HepG2 (cell line): ENCODE measurements around the gene AFG1L. TPM values are rescaled to one million over a fixed set of nuclear protein-coding genes. Genes with fewer than 3 reads are reported as not detected.

Experiments used
- AKNA ChIP-seq: sonication (generic); formaldehyde crosslinking; IDR thresholded peaks from 2 replicates; pipeline ENCODE4 v1.4.0; 2020; ENCODE audit warnings: missing genetic modification reagents, borderline replicate concordance
- EEA1 ChIP-seq: sonication (generic); formaldehyde crosslinking; IDR thresholded peaks from 2 replicates; pipeline ENCODE4 v1.5.1; 2020; ENCODE audit warnings: mild to moderate bottlenecking, missing genetic modification reagents, borderline replicate concordance
- EHMT2 ChIP-seq: fragments of 200-600 bp; sonication (generic); IDR thresholded peaks from 2 replicates; pipeline ENCODE4 v1.7.0; 2017; ENCODE audit warnings: antibody characterized with exemption, low read depth, low read length, borderline replicate concordance
- FOSL1 ChIP-seq: sonication (generic); formaldehyde crosslinking; IDR thresholded peaks from 2 replicates; pipeline ENCODE4 v1.9.0; 2021; ENCODE audit warnings: missing genetic modification reagents, borderline replicate concordance
- GATAD2A ChIP-seq: IDR thresholded peaks from 2 replicates; pipeline ENCODE4 v1.6.1; 2016
- HMG20A ChIP-seq: IDR thresholded peaks from 2 replicates; pipeline ENCODE4 v1.6.1; 2016; ENCODE audit warnings: borderline replicate concordance
- MBNL3 ChIP-seq: fragments of 250-450 bp; sonication (Bioruptor Pico); conservative IDR thresholded peaks from 2 replicates; pipeline ENCODE4 v1.8.0; 2022; ENCODE audit warnings: mild to moderate bottlenecking, inconsistent platforms
- PAX8 ChIP-seq: sonication (generic); formaldehyde crosslinking; IDR thresholded peaks from 2 replicates; pipeline ENCODE4 v1.8.0; 2022; ENCODE audit warnings: mild to moderate bottlenecking, missing genetic modification reagents, borderline replicate concordance
- PHF8 ChIP-seq: sonication (generic); formaldehyde crosslinking; IDR thresholded peaks from 2 replicates; pipeline ENCODE4 v1.5.0; 2020; ENCODE audit warnings: missing genetic modification reagents
- SNAPC4 ChIP-seq: sonication (generic); formaldehyde crosslinking; IDR thresholded peaks from 2 replicates; pipeline ENCODE4 v1.4.0; 2020; ENCODE audit warnings: mild to moderate bottlenecking, missing genetic modification reagents
- SSRP1 ChIP-seq: IDR thresholded peaks from 2 replicates; pipeline ENCODE4 v1.6.1; 2016; ENCODE audit warnings: control low read depth
- ZBTB14 ChIP-seq: sonication (generic); formaldehyde crosslinking; IDR thresholded peaks from 2 replicates; pipeline ENCODE4 v1.4.0; 2020; ENCODE audit warnings: missing genetic modification reagents
- ZNF280D ChIP-seq: sonication (generic); formaldehyde crosslinking; IDR thresholded peaks from 2 replicates; pipeline ENCODE4 v1.5.1; 2020; ENCODE audit warnings: mild to moderate bottlenecking, missing genetic modification reagents
- ZNF367 ChIP-seq: sonication (generic); formaldehyde crosslinking; IDR thresholded peaks from 2 replicates; pipeline ENCODE4 v1.4.0; 2020; ENCODE audit warnings: missing genetic modification reagents, borderline replicate concordance
- ZNF562 ChIP-seq: sonication (generic); formaldehyde crosslinking; IDR thresholded peaks from 2 replicates; pipeline ENCODE4 v1.8.0; 2022; ENCODE audit warnings: missing genetic modification reagents, borderline replicate concordance
- ZNF598 ChIP-seq: sonication (generic); formaldehyde crosslinking; IDR thresholded peaks from 2 replicates; pipeline ENCODE4 v1.5.1; 2020; ENCODE audit warnings: mild to moderate bottlenecking, missing genetic modification reagents, borderline replicate concordance
- polyA plus RNA-seq, 8 experiments: library from polyadenylated mRNA; depleted of rRNA in 3 of 8; stranded (reverse) in 7 of 8; unstranded in 1 of 8; fragments of >200 nt; fragmentation: Illumina TruSeq in 4 of 8; extraction: Trizol in 4 of 8; gene quantifications; 2 replicates each; pipeline versions ENCODE4 v1.2.1 to v1.2.3, GENCODE V29; 2011 to 2016; ENCODE audit warnings: low read depth in 4 of 8, missing spikeins in 1 of 8, mixed read lengths in 1 of 8; ENCODE audit not compliant: insufficient read depth in 1 of 8
- total RNA-seq, 5 experiments: library from RNA; depleted of rRNA; stranded (reverse); fragments of >200 nt; fragmentation: Illumina TruSeq; extraction: Trizol; gene quantifications; 2 replicates each; pipeline ENCODE4 v1.2.3, GENCODE V29; 2016; ENCODE audit warnings: low read depth in 1 of 5

The AFG1L gene
- total and polyA plus RNA-seq, 2 of the 13 experiments (the other 11 are each of a cell fraction or from before 2014, with no cell fraction given), result 3.1 to 14.0 TPM

GRCh38 chr6:108562503-108562993, 267.7 kb downstream of the AFG1L start (continued):
- 0 out of 2 replicates have a peak, but pooled peaks have one; percentile 18 for TF ChIP-seq HMG20A (CRISPR knock-in tag)
- TF ChIP-seq ZNF367, result no peak
- no peak for TF ChIP-seq AKNA (CRISPR knock-in tag)
- no peak for TF ChIP-seq PAX8 (CRISPR knock-in tag)
- TF ChIP-seq PHF8 (CRISPR knock-in tag), result peak; percentile 50; the same call in 1 of the 2 replicates
- 0 out of 2 replicates have a peak, but pooled peaks have one; percentile 47 for TF ChIP-seq EHMT2
- TF ChIP-seq ZNF280D (CRISPR knock-in tag), result 0 out of 2 replicates have a peak, but pooled peaks have one; percentile 70
- no peak for TF ChIP-seq ZBTB14 (CRISPR knock-in tag)
- no peak for TF ChIP-seq MBNL3
- no peak for TF ChIP-seq SSRP1
- no peak for TF ChIP-seq FOSL1 (CRISPR knock-in tag)
- no peak; the same call in 1 of the 2 replicates for TF ChIP-seq ZNF598 (CRISPR knock-in tag)
- peak; percentile 52 for TF ChIP-seq GATAD2A
- TF ChIP-seq ZNF562 (CRISPR knock-in tag), result no peak
- no peak for TF ChIP-seq EEA1 (CRISPR knock-in tag)
- no peak for TF ChIP-seq SNAPC4
